GM18511 (cell line): ENCODE results near the gene CPLANE1.
"Not testable (repeated sequence)": the region's sequence is repeated elsewhere in the genome, so short reads cannot be mapped to it uniquely, and the experiment has no call there.

ENCODE experiments used
- ATAC-seq: cut with Tn5 transposase; IDR thresholded peaks from one replicate; pipeline ENCODE4 v1.9.1; 2021; ENCODE audit warnings: mild to moderate bottlenecking, moderate library complexity; ENCODE audit not compliant: unreplicated experiment

The CPLANE1 gene

GRCh38 chr5:37248970-37249814 is at the start of gene CPLANE1:
Gene CPLANE1 (minus strand): TSS chr5:37249376. CDS start chr5:37247698, 1,678 bp downstream.
- peak; percentile 87 for ATAC-seq

DNA sequence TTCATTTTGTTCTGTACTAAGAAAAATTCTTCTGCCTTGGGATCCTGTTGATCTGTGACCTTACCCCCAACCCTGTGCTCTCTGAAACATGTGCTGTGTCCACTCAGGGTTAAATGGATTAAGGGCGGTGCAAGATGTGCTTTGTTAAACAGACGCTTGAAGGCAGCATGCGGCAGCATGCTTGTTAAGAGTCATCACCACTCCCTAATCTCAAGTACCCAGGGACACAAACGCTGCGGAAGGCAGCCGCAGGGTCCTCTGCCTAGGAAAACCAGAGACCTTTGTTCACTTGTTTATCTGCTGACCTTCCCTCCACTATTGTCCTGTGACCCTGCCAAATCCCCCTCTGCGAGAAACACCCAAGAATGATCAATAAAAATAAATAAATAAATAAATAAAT is 47.1 kb upstream of the CPLANE1 start:
- ATAC-seq = not testable (repeated sequence)

DNA sequence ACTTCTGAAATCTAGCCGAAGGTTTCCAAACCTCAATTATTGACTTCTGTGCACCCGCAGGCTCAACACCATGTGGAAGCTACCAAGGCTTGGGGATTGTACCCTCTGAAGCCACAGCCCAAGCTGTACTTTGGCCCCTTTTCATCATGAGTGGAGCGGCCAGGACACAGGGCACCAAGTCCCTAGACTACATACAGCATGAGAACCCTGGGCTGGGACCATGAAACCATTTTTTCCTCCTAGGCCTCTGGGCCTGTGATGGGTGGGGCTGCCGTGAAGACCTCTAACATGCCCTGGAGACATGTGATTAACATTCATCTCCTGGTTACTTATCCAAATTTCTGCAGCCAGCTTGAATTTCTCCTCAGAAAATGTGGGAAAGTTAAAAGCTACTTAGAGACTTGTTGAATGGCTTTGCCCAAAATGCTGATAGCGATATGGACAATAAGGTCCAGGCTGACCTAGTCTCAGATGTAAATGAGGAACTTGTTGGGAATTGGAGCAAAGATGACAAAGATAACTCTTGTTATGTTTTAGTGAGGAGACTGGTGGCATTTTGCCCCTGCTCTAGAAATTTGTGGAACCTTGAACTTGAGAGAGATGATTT is 34.1 kb upstream of the CPLANE1 start:
- no peak for ATAC-seq

DNA sequence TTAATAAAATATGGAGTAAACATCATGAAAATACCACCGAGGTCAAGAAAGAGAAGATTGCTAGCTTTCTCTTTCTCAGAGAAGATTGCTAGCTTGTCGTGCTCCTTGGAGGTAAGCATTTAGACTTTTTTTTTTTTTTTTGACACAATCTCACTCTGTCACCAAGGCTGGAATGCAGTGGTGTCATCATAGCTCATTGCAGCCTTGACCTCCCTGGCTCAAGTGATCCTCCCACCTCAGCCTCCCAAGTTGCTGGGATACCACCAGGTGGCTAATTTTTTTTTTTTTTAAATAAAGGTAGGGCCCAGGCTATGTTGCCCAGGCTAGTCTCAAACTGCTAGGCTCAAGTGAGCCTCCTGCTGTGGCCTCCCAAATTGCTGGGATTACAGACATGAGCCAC is 26.3 kb upstream of the CPLANE1 start:
- ATAC-seq = no peak

DNA sequence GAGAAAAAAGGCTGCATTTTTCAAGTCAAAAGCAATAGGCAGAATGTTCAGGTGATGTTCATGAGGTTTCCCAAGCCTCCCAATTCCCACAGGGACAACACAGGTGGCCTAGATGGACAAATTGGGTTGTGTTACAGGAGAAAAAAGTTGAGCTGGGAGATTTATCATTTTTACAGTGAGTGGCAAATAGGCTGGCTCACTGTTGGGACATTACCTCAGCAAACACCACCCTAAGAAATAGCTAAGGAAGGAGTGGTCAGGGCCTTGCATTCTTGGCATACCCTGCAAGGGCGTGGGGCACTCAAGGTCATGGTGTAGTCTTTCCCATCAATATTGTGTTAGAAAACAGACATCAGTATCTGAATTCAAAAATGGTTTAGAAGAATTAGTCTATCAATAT is 23.3 kb upstream of the CPLANE1 start:
- no peak for ATAC-seq

GRCh38 chr5:37268100-37268499 is 18.9 kb upstream of the CPLANE1 start:
- not testable (repeated sequence) for ATAC-seq

DNA sequence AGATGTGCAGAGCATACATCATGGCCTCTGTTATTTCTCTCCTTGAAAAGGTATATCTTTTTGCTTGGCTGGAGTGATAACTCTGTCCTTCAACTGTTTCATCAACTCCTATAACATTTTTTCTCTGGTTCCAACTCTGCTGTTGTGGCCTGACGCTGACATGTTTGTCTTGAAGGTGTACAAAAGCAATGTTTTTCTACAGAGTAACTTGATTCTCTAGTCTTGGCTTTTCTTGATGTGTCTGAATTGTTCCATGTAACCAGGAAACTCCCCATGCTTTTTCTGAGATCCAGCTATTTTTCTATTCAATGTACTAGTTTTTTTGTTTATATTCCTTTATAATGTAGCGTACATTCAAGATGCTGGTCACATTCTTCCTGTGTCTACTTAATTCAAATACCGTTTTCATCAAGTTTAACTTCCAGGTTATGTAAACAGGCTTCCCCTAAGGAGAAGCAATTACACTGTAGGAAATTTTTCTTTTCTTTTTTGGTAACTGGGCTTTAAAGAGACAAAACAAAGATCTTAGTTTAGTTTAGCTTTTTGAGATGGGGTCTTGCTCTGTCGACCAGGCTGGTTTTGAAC is 6.7 kb upstream of the CPLANE1 start:
- no peak for ATAC-seq

GRCh38 chr5:37254581-37254980 is 5.4 kb upstream of the CPLANE1 start:
- ATAC-seq = no peak

GRCh38 chr5:37251665-37252064 is 2.5 kb upstream of the CPLANE1 start:
- ATAC-seq = no peak

- ATAC-seq = no peak
These were observed 614 bp upstream of the CPLANE1 start for GRCh38 chr5:37249815-37250164.

DNA sequence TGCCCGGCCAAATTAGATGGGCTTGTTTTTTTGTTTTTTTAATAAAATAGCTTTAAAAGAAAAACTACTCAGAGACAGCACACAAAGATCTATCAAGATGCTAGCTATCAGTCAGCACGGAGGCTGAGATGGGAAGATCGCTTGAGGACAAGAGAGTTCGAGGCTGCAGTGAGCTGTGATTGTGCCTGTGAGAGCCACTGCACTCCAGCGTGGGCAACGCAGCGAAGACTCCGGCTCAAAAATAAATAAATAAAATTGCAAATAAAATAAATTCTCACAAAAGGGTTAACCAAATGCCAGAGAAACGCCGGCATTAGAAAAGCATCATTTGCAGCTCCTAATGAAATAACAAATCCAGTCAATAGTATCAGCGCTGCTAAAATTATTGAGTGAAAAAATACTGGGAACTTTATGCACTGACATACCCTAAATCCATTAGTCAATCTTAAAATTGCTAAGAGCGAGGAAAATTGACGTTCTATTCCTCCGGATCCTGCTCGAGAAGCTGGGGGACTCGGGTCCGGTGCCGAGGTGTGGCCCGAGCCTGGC is 681 bp downstream of the CPLANE1 start:
- no peak for ATAC-seq

DNA sequence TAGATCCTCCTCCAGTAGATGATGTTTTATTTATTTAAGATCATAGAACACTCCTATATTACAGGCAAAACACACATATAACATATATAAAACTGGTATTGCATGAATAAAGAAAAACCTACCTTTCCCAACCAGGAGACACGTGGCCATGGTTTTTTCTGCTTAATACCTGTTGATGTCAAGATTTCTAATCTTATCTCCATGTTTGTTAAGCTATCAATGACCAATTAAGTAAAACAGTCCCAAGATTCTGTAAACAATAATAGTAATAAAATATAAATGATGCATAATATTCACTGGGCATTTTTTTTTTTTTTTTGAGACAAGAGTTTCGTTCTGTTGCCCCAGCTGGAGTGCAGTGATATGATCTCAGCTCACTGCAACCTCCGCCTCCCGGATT is 1.7 kb downstream of the CPLANE1 start:
- ATAC-seq = no peak

GRCh38 chr5:37247036-37247435 is 2.1 kb downstream of the CPLANE1 start:
- ATAC-seq = no peak

DNA sequence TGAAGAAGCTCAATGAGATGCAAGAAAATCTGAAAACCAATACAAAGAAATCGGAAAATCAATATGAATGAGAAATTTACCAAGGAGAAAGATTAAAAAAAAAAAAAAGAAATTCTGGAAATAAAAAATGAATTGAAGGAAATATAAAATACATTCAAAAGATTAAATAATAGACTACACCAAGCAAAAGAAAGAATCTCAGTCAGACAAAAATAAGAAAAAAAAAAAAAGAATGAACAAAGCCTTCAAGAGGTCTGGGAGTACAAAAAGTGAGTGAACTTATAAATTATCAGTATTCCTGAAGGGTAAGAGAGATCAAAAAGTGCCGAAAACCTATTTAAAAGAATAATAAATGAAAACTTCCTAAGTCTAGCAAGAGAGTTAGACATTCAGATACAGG is 14.9 kb downstream of the CPLANE1 start:
- no peak for ATAC-seq

DNA sequence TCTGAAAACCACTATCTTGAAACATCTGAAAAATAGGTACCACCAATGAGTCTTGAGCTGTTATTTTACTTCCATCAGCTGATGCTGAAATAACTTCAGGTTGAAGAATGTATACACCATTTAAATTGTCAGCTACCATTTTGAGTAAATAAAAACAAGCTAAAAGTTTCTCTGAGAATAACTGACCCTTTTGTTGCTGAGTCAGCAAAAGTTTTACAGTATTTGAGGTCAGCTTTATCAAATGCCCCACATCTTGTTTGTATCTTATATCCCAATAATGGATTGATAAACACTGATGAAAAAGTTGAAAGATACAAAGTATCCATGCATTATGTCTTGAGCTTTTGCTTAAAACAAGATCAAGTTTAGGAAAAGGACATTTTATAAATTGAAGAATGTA is 22.8 kb downstream of the CPLANE1 start:
- no peak for ATAC-seq

DNA sequence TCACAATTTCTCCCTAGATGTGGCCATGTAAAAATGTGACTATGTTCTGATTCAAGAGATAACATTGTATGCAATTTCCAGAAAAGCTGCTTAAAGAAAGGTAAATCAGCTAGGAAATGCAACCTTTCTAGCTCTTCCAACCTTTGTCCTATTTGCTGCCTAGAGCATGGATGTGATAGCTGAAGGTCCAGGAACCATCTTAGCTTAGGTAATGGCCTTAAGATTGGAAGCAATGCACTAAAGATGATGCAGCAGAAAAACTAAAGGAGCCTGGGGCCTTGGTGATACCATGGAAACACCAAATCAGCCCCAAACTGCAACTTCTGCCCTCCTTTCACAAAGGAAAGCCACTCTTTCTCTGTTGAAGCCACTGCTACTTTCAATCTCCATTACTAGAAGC is 27.0 kb downstream of the CPLANE1 start:
- ATAC-seq = no peak

GRCh38 chr5:37220426-37220825 is 28.8 kb downstream of the CPLANE1 start:
- ATAC-seq = not testable (repeated sequence)

GRCh38 chr5:37219384-37219783 is 29.8 kb downstream of the CPLANE1 start:
- ATAC-seq = not testable (repeated sequence)

DNA sequence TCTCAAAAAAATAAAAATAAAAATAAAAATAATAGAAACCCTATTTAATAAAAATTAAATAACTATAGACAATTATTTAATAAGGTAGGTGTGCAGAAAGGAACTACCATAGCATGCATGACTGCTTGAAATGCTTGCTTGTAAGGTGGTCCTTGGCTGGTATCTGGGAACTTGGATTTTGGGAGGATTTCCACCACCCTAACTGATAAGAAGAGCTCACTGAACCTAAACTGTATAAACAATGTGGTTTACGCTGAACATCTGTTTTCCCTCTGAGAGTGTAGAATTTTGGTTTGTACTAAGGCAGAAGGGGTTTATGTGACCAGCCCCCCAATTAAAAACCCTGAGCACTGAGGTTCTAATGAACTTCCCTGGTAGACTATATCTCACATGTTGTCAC is 31.2 kb downstream of the CPLANE1 start:
- no peak for ATAC-seq

- peak; percentile 60 for ATAC-seq
These were observed 34.6 kb downstream of the CPLANE1 start for GRCh38 chr5:37214550-37214949.

GRCh38 chr5:37212096-37212495 is 37.1 kb downstream of the CPLANE1 start:
- no peak for ATAC-seq

- ATAC-seq = no peak
These were observed 37.5 kb downstream of the CPLANE1 start for GRCh38 chr5:37211661-37212060.
